Adipocyte (in vitro differentiated cells): ENCODE data around the gene KSR2.

Experiments used
- DNase-seq: peaks from one replicate; pipeline ENCODE4 v3.0.0-alpha.2; 2015; ENCODE audit warnings: low read depth
- H3K27me3 ChIP-seq: replicated peaks from 2 replicates; pipeline ENCODE4 v1.7.0; 2013; ENCODE audit warnings: mild to moderate bottlenecking, low read length, moderate library complexity; ENCODE audit not compliant: control insufficient read depth, insufficient read depth
- H3K36me3 ChIP-seq: 2 replicates; pipeline ENCODE4 v1.7.0; 2013; ENCODE audit warnings: low read length, mild to moderate bottlenecking, moderate library complexity; ENCODE audit not compliant: control insufficient read depth, insufficient read depth, severe bottlenecking
- H3K4me1 ChIP-seq: 2 replicates; pipeline ENCODE4 v1.7.0; 2013; ENCODE audit warnings: mild to moderate bottlenecking, low read length, moderate library complexity; ENCODE audit not compliant: control insufficient read depth, insufficient read depth
- H3K4me3 ChIP-seq: 2 replicates; pipeline ENCODE4 v1.7.0; 2013; ENCODE audit warnings: mild to moderate bottlenecking, low read length, moderate library complexity
- H3K9ac ChIP-seq: 2 replicates; pipeline ENCODE4 v1.7.0; 2013; ENCODE audit warnings: mild to moderate bottlenecking, low read length, moderate library complexity
- H3K9me3 ChIP-seq: 2 replicates; pipeline ENCODE4 v1.7.0; 2013; ENCODE audit warnings: mild to moderate bottlenecking, low read length, moderate library complexity; ENCODE audit not compliant: control insufficient read depth

The KSR2 gene

GRCh38 chr12:117835156-117835555, 133.6 kb downstream of the KSR2 start:
- H3K4me3 ChIP-seq = no peak overlapping the region

DNA sequence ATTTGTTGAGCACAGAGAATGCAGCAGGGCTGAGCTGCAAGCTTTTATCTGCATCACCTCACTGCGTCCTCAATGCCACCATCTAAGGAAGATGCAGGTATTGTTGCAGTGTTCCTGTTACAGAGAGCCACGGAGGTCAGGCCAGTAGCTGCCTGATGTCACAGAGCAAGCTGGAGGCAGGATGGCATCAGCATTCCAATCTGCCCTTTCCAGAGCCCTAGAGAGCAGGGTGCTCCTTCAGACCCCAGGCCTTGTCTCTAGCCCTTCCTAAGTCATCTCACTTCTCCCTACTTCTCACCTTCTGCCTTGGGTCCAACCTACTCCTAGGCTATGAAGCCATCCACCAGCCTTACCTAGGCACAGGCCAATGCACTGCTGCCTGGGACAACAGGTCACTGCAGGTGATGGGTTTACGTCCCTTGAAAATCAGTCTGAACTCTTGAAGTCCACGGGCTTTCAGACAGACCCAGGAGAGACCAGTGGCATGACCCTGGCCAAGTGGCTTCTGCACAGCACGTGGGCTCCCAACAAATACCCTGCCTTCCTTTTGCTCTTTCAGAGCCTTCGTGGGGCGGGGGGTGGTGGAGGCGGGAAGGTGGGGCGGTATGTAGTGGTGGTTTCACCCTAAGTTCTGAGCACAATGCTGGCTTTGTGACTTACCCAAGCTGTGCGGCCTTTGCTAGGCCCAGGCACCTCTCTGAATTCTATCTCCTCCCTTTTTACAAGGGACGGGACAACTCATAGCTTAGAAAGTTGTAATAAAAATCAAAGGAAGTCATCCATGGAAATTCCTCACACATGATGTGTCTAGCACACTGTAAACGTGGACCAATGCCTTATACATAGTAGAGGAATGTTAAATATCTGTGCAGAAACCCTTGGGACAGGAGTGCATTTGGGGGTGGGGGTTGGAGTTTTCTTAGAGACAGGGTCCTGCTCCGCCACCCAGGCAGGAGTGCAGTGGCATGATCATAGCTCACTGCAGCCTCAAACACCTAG, 136.0 kb downstream of the KSR2 start:
- DNase-seq = peak; percentile 4
- Histone ChIP-seq H3K9ac (no peak overlapping the region), H3K4me3 (no peak overlapping the region), H3K4me1 (no peaks in the 10 kb centered on the region), H3K27me3 (peaks cover 27% of the 10 kb centered on the region), H3K36me3 (no peaks in the 10 kb centered on the region), H3K9me3 (peaks cover 18% of the 10 kb centered on the region)

More at GRCh38 chr12:117835156-117835555, 133.6 kb downstream of the KSR2 start:
- Histone ChIP-seq H3K9me3 (no peaks in the 10 kb centered on the region), H3K4me1 (no peaks in the 10 kb centered on the region), H3K27me3 (peaks cover 44% of the 10 kb centered on the region), H3K36me3 (no peaks in the 10 kb centered on the region), H3K9ac (no peak overlapping the region)
- no peak for DNase-seq

DNA sequence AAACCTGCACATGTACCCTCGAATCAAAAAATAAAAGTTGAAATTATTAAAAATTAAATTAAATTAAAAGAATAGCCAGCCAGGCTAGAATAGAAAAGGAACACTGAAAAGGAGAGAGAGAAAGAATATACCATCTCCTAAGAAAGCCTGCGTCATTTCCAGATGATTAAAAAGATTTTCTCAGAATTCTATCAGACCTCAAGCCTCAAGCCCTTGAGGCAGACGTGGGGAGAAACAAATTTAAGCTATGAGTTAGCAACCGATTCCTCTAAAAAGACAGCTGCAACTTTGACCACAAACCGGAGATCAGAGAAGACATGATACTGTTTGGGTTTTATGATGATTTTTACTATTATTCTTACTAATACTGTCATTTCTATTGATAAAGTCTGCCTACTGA, 138.3 kb downstream of the KSR2 start:
- Histone ChIP-seq H3K9ac (no peak overlapping the region), H3K4me1 (no peaks in the 10 kb centered on the region), H3K36me3 (no peaks in the 10 kb centered on the region), H3K9me3 (peaks cover 18% of the 10 kb centered on the region), H3K4me3 (no peak overlapping the region), H3K27me3 (peaks cover 10% of the 10 kb centered on the region)
- no peak for DNase-seq

DNA sequence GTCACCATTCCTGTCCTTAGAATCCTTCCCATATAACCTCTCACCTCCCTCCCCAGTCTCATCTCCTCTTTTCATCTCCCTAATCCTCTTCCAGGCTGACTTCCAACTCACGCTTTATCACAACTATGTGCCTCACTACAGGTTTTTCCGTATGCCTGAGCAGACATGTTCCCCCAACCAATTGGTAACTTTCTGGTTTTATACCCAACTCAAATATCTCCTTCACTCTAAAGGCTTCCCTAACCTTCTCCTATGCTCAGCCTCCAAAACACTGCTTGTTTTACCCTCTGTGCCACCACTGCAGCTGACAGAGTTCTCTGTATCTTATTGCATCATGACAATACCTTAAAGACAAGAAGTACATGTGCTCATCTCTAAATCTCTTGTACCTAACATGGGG, 139.7 kb downstream of the KSR2 start:
- Histone ChIP-seq H3K4me3 (no peak overlapping the region), H3K27me3 (no peaks in the 10 kb centered on the region), H3K4me1 (no peaks in the 10 kb centered on the region), H3K36me3 (no peaks in the 10 kb centered on the region), H3K9ac (no peak overlapping the region), H3K9me3 (peaks cover 18% of the 10 kb centered on the region)
- DNase-seq = no peak

- Histone ChIP-seq H3K9me3 (peaks cover 18% of the 10 kb centered on the region), H3K9ac (no peak overlapping the region), H3K4me3 (no peak overlapping the region), H3K36me3 (no peaks in the 10 kb centered on the region), H3K27me3 (peaks cover 3% of the 10 kb centered on the region), H3K4me1 (no peaks in the 10 kb centered on the region)
- no peak for DNase-seq
Measured at GRCh38 chr12:117827660-117828059, 141.1 kb downstream of the KSR2 start.

DNA sequence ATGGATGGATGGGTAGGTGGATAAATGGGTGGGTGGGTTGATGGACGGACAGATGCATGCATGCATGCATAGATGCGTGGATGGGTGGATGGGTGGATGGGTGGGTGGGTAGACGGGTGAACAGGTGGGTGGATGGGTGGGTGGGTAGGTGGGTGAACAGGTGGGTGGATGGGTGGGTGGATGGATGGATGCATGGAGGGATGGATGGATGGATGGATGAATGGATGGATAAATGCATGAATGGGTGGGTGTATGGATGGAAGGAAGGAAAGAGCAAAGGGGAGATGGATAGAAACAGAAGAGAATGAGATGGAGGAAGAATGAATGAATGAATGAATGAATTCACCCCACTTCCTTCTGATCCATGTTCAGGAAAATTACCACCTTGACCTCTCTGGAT, 143.0 kb downstream of the KSR2 start:
- Histone ChIP-seq H3K9me3 (peaks cover 18% of the 10 kb centered on the region), H3K4me1 (no peaks in the 10 kb centered on the region), H3K36me3 (no peaks in the 10 kb centered on the region), H3K27me3 (peaks cover 10% of the 10 kb centered on the region), H3K4me3 (no peak overlapping the region), H3K9ac (no peak overlapping the region)
- DNase-seq = no peak

- no peak overlapping the region for H3K4me3 ChIP-seq
- H3K36me3 ChIP-seq = no peaks in the 10 kb centered on the region
- H3K9ac ChIP-seq = no peak overlapping the region
- no peaks in the 10 kb centered on the region for H3K9me3 ChIP-seq
- no peak for DNase-seq
- no peaks in the 10 kb centered on the region for H3K4me1 ChIP-seq
- H3K27me3 ChIP-seq = peaks cover 30% of the 10 kb centered on the region
Measured at GRCh38 chr12:117821480-117822175, 147.2 kb downstream of the KSR2 start.

GRCh38 chr12:117820216-117820907, 148.4 kb downstream of the KSR2 start:
- no peaks in the 10 kb centered on the region for H3K4me1 ChIP-seq
- no peak overlapping the region for H3K4me3 ChIP-seq
- peaks cover 5% of the 10 kb centered on the region for H3K9me3 ChIP-seq
- H3K36me3 ChIP-seq = no peaks in the 10 kb centered on the region
- peaks cover 30% of the 10 kb centered on the region for H3K27me3 ChIP-seq
- H3K9ac ChIP-seq = no peak overlapping the region
- DNase-seq = no peak

DNA sequence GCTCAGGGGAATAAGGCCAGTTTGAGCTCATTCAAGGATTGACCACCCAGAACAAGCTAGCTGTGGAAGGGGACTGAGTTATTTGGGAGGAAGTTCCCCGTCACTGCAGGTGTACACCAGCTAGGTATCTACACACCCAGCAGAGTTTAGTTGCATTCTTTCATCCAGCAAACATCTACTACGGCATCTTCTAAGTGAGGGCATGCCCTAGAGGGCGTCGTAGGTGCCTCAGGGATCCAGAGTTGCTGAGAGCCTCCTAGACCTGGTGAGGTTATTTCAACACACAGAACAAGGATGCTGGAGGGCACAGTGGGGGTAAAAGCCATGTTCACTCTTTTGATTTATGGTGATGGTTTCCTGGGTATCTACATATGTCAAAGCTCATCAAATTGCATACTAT, 149.6 kb downstream of the KSR2 start:
- Histone ChIP-seq H3K4me1 (no peaks in the 10 kb centered on the region), H3K36me3 (no peaks in the 10 kb centered on the region), H3K27me3 (peaks cover 30% of the 10 kb centered on the region), H3K4me3 (no peak overlapping the region), H3K9me3 (peaks cover 7% of the 10 kb centered on the region), H3K9ac (no peak overlapping the region)
- no peak for DNase-seq

- Histone ChIP-seq H3K9me3 (peaks cover 7% of the 10 kb centered on the region), H3K4me3 (no peak overlapping the region), H3K4me1 (no peaks in the 10 kb centered on the region), H3K27me3 (peaks cover 34% of the 10 kb centered on the region), H3K36me3 (no peaks in the 10 kb centered on the region), H3K9ac (no peak overlapping the region)
- no peak for DNase-seq
Measured at GRCh38 chr12:117818400-117818799, 150.4 kb downstream of the KSR2 start.

DNA sequence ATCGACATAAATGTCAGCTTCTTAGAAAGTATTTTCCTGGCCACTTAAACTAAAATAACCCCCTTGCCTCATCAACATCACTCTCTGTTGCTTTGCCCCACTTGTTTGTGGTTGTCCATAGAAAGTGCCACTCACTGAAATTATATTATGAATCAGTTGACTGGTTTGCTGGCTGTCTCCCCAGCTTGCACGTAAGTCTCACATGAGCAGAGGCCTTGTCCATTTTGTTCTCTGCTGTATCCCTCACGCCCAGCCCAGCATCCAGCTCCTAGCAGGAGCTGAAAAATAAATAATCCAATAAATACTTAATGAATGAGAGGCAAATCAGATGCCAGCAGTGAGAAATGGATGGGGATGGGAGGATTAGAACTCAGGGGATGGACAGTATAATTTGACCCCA, 159.3 kb downstream of the KSR2 start:
- H3K4me1 ChIP-seq = no peaks in the 10 kb centered on the region
- no peak overlapping the region for H3K4me3 ChIP-seq
- H3K27me3 ChIP-seq = peaks cover 25% of the 10 kb centered on the region
- H3K9me3 ChIP-seq = no peaks in the 10 kb centered on the region
- no peak for DNase-seq
- H3K36me3 ChIP-seq = no peaks in the 10 kb centered on the region
- H3K9ac ChIP-seq = no peak overlapping the region
